Type B pancreatic cell (in vitro differentiated cells): Measurements from ENCODE around the gene BCO2. TPM values are rescaled to one million over a fixed set of nuclear protein-coding genes. Genes with fewer than 3 reads are reported as not detected.

Experiments used
- DNase-seq: peaks from one replicate; pipeline ENCODE4 v3.0.0; 2021; ENCODE audit warnings: mixed read lengths; ENCODE audit not compliant: unreplicated experiment; ENCODE audit errors: extremely low spot score
- H3K27ac Mint-ChIP-seq: 2 replicates; pipeline ENCODE4 v1.8.0; 2021; ENCODE audit warnings: mild to moderate bottlenecking, mixed read lengths
- H3K27me3 Mint-ChIP-seq: 2 replicates; pipeline ENCODE4 v1.8.0; 2021; ENCODE audit warnings: mixed read lengths
- H3K36me3 Mint-ChIP-seq: 2 replicates; pipeline ENCODE4 v1.8.0; 2021; ENCODE audit warnings: mixed read lengths
- H3K4me1 Mint-ChIP-seq: one replicate; pipeline ENCODE4 v1.8.0; 2021; ENCODE audit warnings: mixed read lengths; ENCODE audit not compliant: unreplicated experiment
- H3K4me3 Mint-ChIP-seq: 2 replicates; pipeline ENCODE4 v1.8.0; 2021; ENCODE audit warnings: mild to moderate bottlenecking, mixed read lengths
- H3K9me3 Mint-ChIP-seq: 2 replicates; pipeline ENCODE4 v1.8.0; 2021; ENCODE audit warnings: mixed read lengths
- CTCF ChIP-seq: fragments of 200-600 bp; sonication (generic); conservative IDR thresholded peaks from 2 replicates; pipeline ENCODE4 v1.5.0; 2021; ENCODE audit warnings: antibody characterized with exemption, mild to moderate bottlenecking
- total RNA-seq: library from RNA; stranded (reverse); gene quantifications from 2 replicates; pipeline ENCODE4 v1.2.1, GENCODE V29; 2021; ENCODE audit warnings: low replicate concordance

BCO2 gene
- total RNA-seq, 1 donor from 2014 or later, result 2.7 TPM

- no peak overlapping the region for H3K27ac Mint-ChIP-seq
- H3K9me3 Mint-ChIP-seq, result no peaks in the 10 kb centered on the region
- no peak for TF ChIP-seq CTCF
- no peaks in the 10 kb centered on the region for H3K36me3 Mint-ChIP-seq
- H3K27me3 Mint-ChIP-seq, result peaks cover 4% of the 10 kb centered on the region
- no peak for DNase-seq
- no peaks in the 10 kb centered on the region for H3K4me1 Mint-ChIP-seq
- no peak overlapping the region for H3K4me3 Mint-ChIP-seq
These were observed 40.8 kb upstream of the BCO2 start for GRCh38 chr11:112134473-112134872.

- H3K4me1 Mint-ChIP-seq, result no peaks in the 10 kb centered on the region
These were observed 31.7 kb upstream of the BCO2 start for GRCh38 chr11:112143597-112143996.

GRCh38 chr11:112150517-112150916, 24.8 kb upstream of the BCO2 start:
- H3K36me3 Mint-ChIP-seq, result no peaks in the 10 kb centered on the region
- no peaks in the 10 kb centered on the region for H3K9me3 Mint-ChIP-seq
- no peak for TF ChIP-seq CTCF
- H3K4me3 Mint-ChIP-seq, result no peak overlapping the region
- H3K4me1 Mint-ChIP-seq, result no peaks in the 10 kb centered on the region
- no peak for DNase-seq
- H3K27ac Mint-ChIP-seq, result no peak overlapping the region
- peaks cover 5% of the 10 kb centered on the region for H3K27me3 Mint-ChIP-seq

More at GRCh38 chr11:112143597-112143996, 31.7 kb upstream of the BCO2 start:
- Mint-ChIP-seq H3K9me3 (no peaks in the 10 kb centered on the region), H3K36me3 (no peaks in the 10 kb centered on the region), H3K4me3 (no peak overlapping the region), H3K27ac (no peak overlapping the region), H3K27me3 (no peaks in the 10 kb centered on the region)
- TF ChIP-seq CTCF, result no peak
- DNase-seq, result no peak

GRCh38 chr11:112156153-112156955, 19.0 kb upstream of the BCO2 start:
- H3K9me3 Mint-ChIP-seq, result no peaks in the 10 kb centered on the region
- H3K27ac Mint-ChIP-seq, result no peak overlapping the region
- H3K4me3 Mint-ChIP-seq, result no peak overlapping the region
- H3K36me3 Mint-ChIP-seq, result no peaks in the 10 kb centered on the region
- DNase-seq, result no peak
- H3K4me1 Mint-ChIP-seq, result no peaks in the 10 kb centered on the region
- no peak for TF ChIP-seq CTCF
- peaks cover 5% of the 10 kb centered on the region for H3K27me3 Mint-ChIP-seq

GRCh38 chr11:112156956-112157766, 18.2 kb upstream of the BCO2 start:
- H3K27me3 Mint-ChIP-seq, result peaks cover 5% of the 10 kb centered on the region
- TF ChIP-seq CTCF, result no peak
- no peak overlapping the region for H3K4me3 Mint-ChIP-seq
- DNase-seq, result no peak
- peak overlapping the region; percentile 10 for H3K27ac Mint-ChIP-seq
- H3K9me3 Mint-ChIP-seq, result no peaks in the 10 kb centered on the region
- H3K36me3 Mint-ChIP-seq, result no peaks in the 10 kb centered on the region
- H3K4me1 Mint-ChIP-seq, result no peaks in the 10 kb centered on the region
